GM12878 (cell line): Measurements from ENCODE around the gene MACROD2. TPM values are rescaled to one million over a fixed set of nuclear protein-coding genes. Genes with fewer than 3 reads are reported as not detected.

Experiments used
- ATAC-seq: fragments of 200-7000 bp; cut with Tn5 transposase; 3 replicates; pipeline ENCODE4 v1.9.1; 2020; ENCODE audit warnings: mild to moderate bottlenecking, moderate library complexity
- BruUV-seq: library from RNA; stranded (reverse); fragments of 400-500 nt; replicated peaks from 2 replicates; lab custom pipeline; 2021; lab: Mats Ljungman, UMichigan
- CTCF ChIA-PET: fragments of 300-600 bp; sonication (Branson Sonifier 250); formaldehyde crosslinking; extraction: SDS; loops from one replicate; lab custom pipeline; 2021; ENCODE audit warnings: inconsistent platforms; lab: Yijun Ruan, JAX
- POLR2A ChIA-PET: fragments of 350-600 bp; formaldehyde crosslinking; extraction: SDS; loops from one replicate; lab custom pipeline; 2021; ENCODE audit warnings: inconsistent platforms; lab: Charles Lee
- RAD21 ChIA-PET: fragments of 300-600 bp; sonication (Branson Sonifier 250); formaldehyde crosslinking; loops from one replicate; lab custom pipeline; 2023; ENCODE audit warnings: antibody characterized with exemption; ENCODE audit not compliant: unreplicated experiment; lab: Charles Lee
- SMC1A ChIA-PET: fragments of 300-600 bp; sonication (Branson Sonifier 250); formaldehyde crosslinking; loops from one replicate; lab custom pipeline; 2023; ENCODE audit not compliant: unreplicated experiment, uncharacterized antibody; lab: Charles Lee
- DNase-seq: peaks from one replicate; pipeline ENCODE4 v3.0.0-alpha.2; 2011; ENCODE audit warnings: low read depth, low spot score
- FAIRE-seq: peaks from 3 replicates; lab custom pipeline; 2011; peaks lifted over from hg19 to GRCh38; lab: Jason Lieb, UNC
- H2AFZ ChIP-seq: 2 replicates; pipeline ENCODE4 v1.6.0; 2011; ENCODE audit warnings: low read depth, low read length, control low read depth; ENCODE audit not compliant: control insufficient read depth
- H3K27ac ChIP-seq: 2 replicates; pipeline ENCODE4 v1.5.1; 2011; ENCODE audit warnings: control low read depth; ENCODE audit not compliant: control insufficient read depth, insufficient read depth
- H3K27me3 ChIP-seq, 2 experiments: replicated peaks in 1 of 2; 2 replicates each; pipeline versions ENCODE4 v1.6.0 to v1.6.1; 2011; ENCODE audit warnings: low read length in 1 of 2; ENCODE audit not compliant: control insufficient read depth in 2 of 2, insufficient read depth in 2 of 2
- H3K36me3 ChIP-seq, 2 experiments: 2 replicates each; pipeline ENCODE4 v1.5.1; 2011; ENCODE audit warnings: low read length in 1 of 2; ENCODE audit not compliant: control insufficient read depth in 2 of 2, insufficient read depth in 2 of 2
- H3K4me1 ChIP-seq: 2 replicates; pipeline ENCODE4 v1.6.1; 2011; ENCODE audit warnings: mild to moderate bottlenecking, low read length, moderate library complexity, mixed read lengths; ENCODE audit not compliant: control insufficient read depth, insufficient read depth
- H3K4me2 ChIP-seq: 2 replicates; pipeline ENCODE4 v1.6.0; 2011; ENCODE audit warnings: control low read depth; ENCODE audit not compliant: control insufficient read depth, insufficient read depth
- H3K4me3 ChIP-seq: fragments of 200-600 bp; sonication (generic); 2 replicates; pipeline ENCODE4 v1.5.1; 2016
- H3K79me2 ChIP-seq: 2 replicates; pipeline ENCODE4 v1.6.0; 2011; ENCODE audit warnings: low read length; ENCODE audit not compliant: control insufficient read depth, insufficient read depth
- H3K9ac ChIP-seq: 2 replicates; pipeline ENCODE4 v1.8.0; 2011; ENCODE audit warnings: low read length, control low read depth, mixed read lengths; ENCODE audit not compliant: control insufficient read depth, insufficient read depth
- H3K9me3 ChIP-seq: replicated peaks from 3 replicates; pipeline ENCODE4 v1.5.1; 2011; ENCODE audit warnings: mild to moderate bottlenecking, low read length; ENCODE audit not compliant: control insufficient read depth, insufficient read depth
- H4K20me1 ChIP-seq: 2 replicates; pipeline ENCODE4 v1.6.0; 2011; ENCODE audit not compliant: control insufficient read depth, insufficient read depth
- CBX3 ChIP-seq: fragments of 200-600 bp; sonication (generic); IDR thresholded peaks from 2 replicates; pipeline ENCODE4 v1.6.1; 2016; ENCODE audit warnings: low read depth, borderline replicate concordance
- EGR1 ChIP-seq, 2 experiments: IDR thresholded peaks; 1 replicate in 1 of 2; 2 replicates in 1 of 2; pipeline ENCODE4 v1.6.1; 2011 to 2012; ENCODE audit warnings: low read depth in 2 of 2, low read length in 2 of 2, borderline replicate concordance in 1 of 2, mild to moderate bottlenecking in 1 of 2, moderate library complexity in 1 of 2
- ETV6 ChIP-seq, 2 experiments: fragments of 450-650 bp in 1 of 2; IDR thresholded peaks in 1 of 2; conservative IDR thresholded peaks in 1 of 2; 2 replicates each; pipeline ENCODE4 v1.6.1; 2014; ENCODE audit warnings: antibody characterized with exemption in 1 of 2, borderline replicate concordance in 1 of 2, low read depth in 1 of 2, mild to moderate bottlenecking in 1 of 2, moderate library complexity in 1 of 2
- FOXK2 ChIP-seq: fragments of 450-650 bp; IDR thresholded peaks from 2 replicates; pipeline ENCODE4 v1.6.1; 2017; ENCODE audit warnings: mild to moderate bottlenecking, moderate library complexity
- MEF2B ChIP-seq: fragments of 450-650 bp; IDR thresholded peaks from 2 replicates; pipeline ENCODE4 v1.6.1; 2018; ENCODE audit warnings: mild to moderate bottlenecking, moderate library complexity; ENCODE audit not compliant: partially characterized antibody, poor library complexity, severe bottlenecking
- MTA3 ChIP-seq: IDR thresholded peaks from 2 replicates; pipeline ENCODE4 v1.6.1; 2012; ENCODE audit warnings: low read length, inconsistent platforms, borderline replicate concordance
- PAX5 ChIP-seq: IDR thresholded peaks from 2 replicates; pipeline ENCODE4 v1.6.1; 2011; ENCODE audit warnings: low read depth, low read length, borderline replicate concordance
- POLR2AphosphoS5 ChIP-seq: IDR thresholded peaks from 2 replicates; pipeline ENCODE4 v1.6.1; 2011; ENCODE audit warnings: mild to moderate bottlenecking, low read length, inconsistent platforms
- RFX5 ChIP-seq: IDR thresholded peaks from 2 replicates; pipeline ENCODE4 v1.6.1; 2011; ENCODE audit warnings: low read depth, low read length, improper control_type of control experiment
- SMARCA5 ChIP-seq: fragments of 450-650 bp; IDR thresholded peaks from 2 replicates; pipeline ENCODE4 v1.6.1; 2017; ENCODE audit warnings: mild to moderate bottlenecking
- SMC3 ChIP-seq: IDR thresholded peaks from 2 replicates; pipeline ENCODE4 v1.6.1; 2011; ENCODE audit warnings: low read length, improper control_type of control experiment, borderline replicate concordance
- SUZ12 ChIP-seq: fragments of 200-600 bp; sonication (generic); IDR thresholded peaks from one replicate; pipeline ENCODE4 v1.6.1; 2018; ENCODE audit warnings: antibody characterized with exemption, mild to moderate bottlenecking; ENCODE audit not compliant: unreplicated experiment
- WGBS: methylation state at CpG from one replicate; pipeline ENCODE4 v1.1.6; 2016; ENCODE audit warnings: low lambda C conversion rate; ENCODE audit not compliant: insufficient replicate concordance, insufficient coverage; ENCODE audit errors: missing lambda C conversion rate; 5-methylcytosine and 5-hydroxymethylcytosine counted together
- in situ Hi-C: fragments of 300-500 bp; cut with MboI; formaldehyde crosslinking; loops from 9 replicates; pipeline ENCODE4 v1.14.3; 2018; ENCODE audit warnings: mixed read lengths
- intact Hi-C: fragments of 100-400 bp; cut with micrococcal nuclease; formaldehyde crosslinking; loops from one replicate; pipeline ENCODE4 v1.14.2; 2022; ENCODE audit not compliant: unreplicated experiment
- polyA plus RNA-seq, 11 experiments: library from polyadenylated mRNA; depleted of rRNA in 4 of 11; unstranded in 6 of 11; stranded (reverse) in 5 of 11; fragments of >200 nt; fragmentation: Nextera tagmentation in 4 of 11; fragmentation: Illumina TruSeq in 1 of 11; extraction: Ambion mirVana in 4 of 11; extraction: Trizol in 1 of 11; gene quantifications; 1 replicate in 1 of 11; 2 replicates in 10 of 11; pipeline versions ENCODE4 v1.2.1 to v1.2.3, GENCODE V29; 2011 to 2016; ENCODE audit warnings: inconsistent platforms in 2 of 11, missing spikeins in 2 of 11, low read depth in 1 of 11
- total RNA-seq, 4 experiments: library from RNA; depleted of rRNA in 3 of 4; stranded (reverse); fragments of >200 nt in 3 of 4; fragmentation: Illumina TruSeq in 1 of 4; extraction: Trizol in 1 of 4; gene quantifications; 2 replicates each; pipeline versions ENCODE4 v1.2.1 to v1.2.3, GENCODE V29; 2013 to 2021
- TF ChIP-seq, protein P1 (sequence below): fragments of 450-650 bp; IDR thresholded peaks from 2 replicates; pipeline ENCODE4 v1.6.1; 2018; ENCODE audit warnings: mild to moderate bottlenecking, low read depth, moderate library complexity; ENCODE audit not compliant: partially characterized antibody
- TF ChIP-seq, protein P2 (sequence below): IDR thresholded peaks from 2 replicates; pipeline ENCODE4 v1.6.1; 2012; ENCODE audit warnings: low read depth, low read length, improper control_type of control experiment
- TF ChIP-seq, protein P3 (sequence below): IDR thresholded peaks from 2 replicates; pipeline ENCODE4 v1.6.1; 2011; ENCODE audit warnings: mild to moderate bottlenecking, low read depth, low read length, moderate library complexity; ENCODE audit not compliant: insufficient replicate concordance
- TF ChIP-seq, protein P4 (sequence below): fragments of 150-350 bp; IDR thresholded peaks from 2 replicates; pipeline ENCODE4 v1.6.1; 2014; ENCODE audit warnings: mild to moderate bottlenecking, low read depth, low read length
- TF ChIP-seq, protein P5 (sequence below): IDR thresholded peaks from 2 replicates; pipeline ENCODE4 v1.6.1; 2011; ENCODE audit warnings: low read depth, low read length, improper control_type of control experiment, borderline replicate concordance

The MACROD2 gene
- total and polyA plus RNA-seq, 10 of the 15 experiments (the other 5 are each of a cell fraction or from before 2014, with no cell fraction given): 1.1 to 21.5 (median 2.2) TPM

DNA sequence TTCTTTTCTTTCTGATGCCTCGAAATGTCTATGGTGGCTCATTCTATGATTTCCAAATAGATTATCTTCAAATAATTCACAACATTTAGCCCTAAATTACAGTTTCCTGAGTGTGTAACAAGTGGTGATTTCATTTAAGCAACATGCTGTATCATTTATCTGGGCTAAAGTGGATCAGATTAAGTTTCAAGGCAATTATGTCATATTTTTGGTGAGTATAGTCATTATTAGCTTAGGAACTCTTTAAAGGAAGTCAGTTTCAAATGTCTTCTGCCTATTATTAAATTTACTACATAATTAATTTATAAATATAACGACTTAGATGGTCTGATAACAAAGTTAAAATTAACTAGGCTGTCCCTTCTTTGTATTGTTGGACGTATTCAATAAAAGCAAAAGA, 1190.0 kb downstream of the MACROD2 start:
- Histone ChIP-seq H3K4me2 (no peak overlapping the region), H3K9me3 (no peaks in the 10 kb centered on the region), H3K79me2 (no peaks in the 10 kb centered on the region), H3K27ac (no peak overlapping the region), H3K9ac (no peak overlapping the region), H2AFZ (no peak overlapping the region), H3K36me3 (no peaks in the 10 kb centered on the region), H4K20me1 (no peaks in the 10 kb centered on the region), H3K27me3 (no peaks in the 10 kb centered on the region), H3K4me3 (no peak overlapping the region), H3K4me1 (no peaks in the 10 kb centered on the region)
- in situ Hi-C loops: no loop called here
- intact Hi-C loops: no loop called here
- DNase-seq (no peak), FAIRE-seq (no peak), ATAC-seq (no peak)
- no TSS peak for BruUV-seq
- POLR2A ChIA-PET: no interaction called here
- CTCF ChIA-PET: no interaction called here
- WGBS: 12% methylated on average over 3 of the region's 3 CpGs
- RAD21 ChIA-PET: no interaction called here
- SMC1A ChIA-PET: no interaction called here
- TF ChIP-seq MEF2B (no peak), POLR2AphosphoS5 (no peak), RFX5 (no peak), MTA3 (no peak), ETV6 (conservative IDR thresholded peaks at IDR 0.05 in 1 of 2, IDR thresholded peaks at IDR 0.05 in 1 of 2; ENCODE audit: borderline replicate concordance in 1 of 2, low read depth in 1 of 2) (no peak), PAX5 (no peak), FOXK2 (no peak), CBX3 (no peak), SUZ12 (no peak), SMC3 (no peak), EGR1 (IDR thresholded peaks at IDR 0.05; ENCODE audit: borderline replicate concordance in 1 of 2, low read depth in 2 of 2, low read length in 2 of 2) (no peak), SMARCA5 (no peak)
- TF ChIP-seq, protein P1, sequence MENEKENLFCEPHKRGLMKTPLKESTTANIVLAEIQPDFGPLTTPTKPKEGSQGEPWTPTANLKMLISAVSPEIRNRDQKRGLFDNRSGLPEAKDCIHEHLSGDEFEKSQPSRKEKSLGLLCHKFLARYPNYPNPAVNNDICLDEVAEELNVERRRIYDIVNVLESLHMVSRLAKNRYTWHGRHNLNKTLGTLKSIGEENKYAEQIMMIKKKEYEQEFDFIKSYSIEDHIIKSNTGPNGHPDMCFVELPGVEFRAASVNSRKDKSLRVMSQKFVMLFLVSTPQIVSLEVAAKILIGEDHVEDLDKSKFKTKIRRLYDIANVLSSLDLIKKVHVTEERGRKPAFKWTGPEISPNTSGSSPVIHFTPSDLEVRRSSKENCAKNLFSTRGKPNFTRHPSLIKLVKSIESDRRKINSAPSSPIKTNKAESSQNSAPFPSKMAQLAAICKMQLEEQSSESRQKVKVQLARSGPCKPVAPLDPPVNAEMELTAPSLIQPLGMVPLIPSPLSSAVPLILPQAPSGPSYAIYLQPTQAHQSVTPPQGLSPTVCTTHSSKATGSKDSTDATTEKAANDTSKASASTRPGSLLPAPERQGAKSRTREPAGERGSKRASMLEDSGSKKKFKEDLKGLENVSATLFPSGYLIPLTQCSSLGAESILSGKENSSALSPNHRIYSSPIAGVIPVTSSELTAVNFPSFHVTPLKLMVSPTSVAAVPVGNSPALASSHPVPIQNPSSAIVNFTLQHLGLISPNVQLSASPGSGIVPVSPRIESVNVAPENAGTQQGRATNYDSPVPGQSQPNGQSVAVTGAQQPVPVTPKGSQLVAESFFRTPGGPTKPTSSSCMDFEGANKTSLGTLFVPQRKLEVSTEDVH: no peak
- TF ChIP-seq, protein P2, sequence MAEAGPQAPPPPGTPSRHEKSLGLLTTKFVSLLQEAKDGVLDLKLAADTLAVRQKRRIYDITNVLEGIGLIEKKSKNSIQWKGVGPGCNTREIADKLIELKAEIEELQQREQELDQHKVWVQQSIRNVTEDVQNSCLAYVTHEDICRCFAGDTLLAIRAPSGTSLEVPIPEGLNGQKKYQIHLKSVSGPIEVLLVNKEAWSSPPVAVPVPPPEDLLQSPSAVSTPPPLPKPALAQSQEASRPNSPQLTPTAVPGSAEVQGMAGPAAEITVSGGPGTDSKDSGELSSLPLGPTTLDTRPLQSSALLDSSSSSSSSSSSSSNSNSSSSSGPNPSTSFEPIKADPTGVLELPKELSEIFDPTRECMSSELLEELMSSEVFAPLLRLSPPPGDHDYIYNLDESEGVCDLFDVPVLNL: no peak
- TF ChIP-seq, protein P3, sequence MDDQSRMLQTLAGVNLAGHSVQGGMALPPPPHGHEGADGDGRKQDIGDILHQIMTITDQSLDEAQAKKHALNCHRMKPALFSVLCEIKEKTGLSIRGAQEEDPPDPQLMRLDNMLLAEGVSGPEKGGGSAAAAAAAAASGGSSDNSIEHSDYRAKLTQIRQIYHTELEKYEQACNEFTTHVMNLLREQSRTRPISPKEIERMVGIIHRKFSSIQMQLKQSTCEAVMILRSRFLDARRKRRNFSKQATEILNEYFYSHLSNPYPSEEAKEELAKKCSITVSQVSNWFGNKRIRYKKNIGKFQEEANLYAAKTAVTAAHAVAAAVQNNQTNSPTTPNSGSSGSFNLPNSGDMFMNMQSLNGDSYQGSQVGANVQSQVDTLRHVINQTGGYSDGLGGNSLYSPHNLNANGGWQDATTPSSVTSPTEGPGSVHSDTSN: no peak
- TF ChIP-seq, protein P4, sequence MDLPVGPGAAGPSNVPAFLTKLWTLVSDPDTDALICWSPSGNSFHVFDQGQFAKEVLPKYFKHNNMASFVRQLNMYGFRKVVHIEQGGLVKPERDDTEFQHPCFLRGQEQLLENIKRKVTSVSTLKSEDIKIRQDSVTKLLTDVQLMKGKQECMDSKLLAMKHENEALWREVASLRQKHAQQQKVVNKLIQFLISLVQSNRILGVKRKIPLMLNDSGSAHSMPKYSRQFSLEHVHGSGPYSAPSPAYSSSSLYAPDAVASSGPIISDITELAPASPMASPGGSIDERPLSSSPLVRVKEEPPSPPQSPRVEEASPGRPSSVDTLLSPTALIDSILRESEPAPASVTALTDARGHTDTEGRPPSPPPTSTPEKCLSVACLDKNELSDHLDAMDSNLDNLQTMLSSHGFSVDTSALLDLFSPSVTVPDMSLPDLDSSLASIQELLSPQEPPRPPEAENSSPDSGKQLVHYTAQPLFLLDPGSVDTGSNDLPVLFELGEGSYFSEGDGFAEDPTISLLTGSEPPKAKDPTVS: no peak
- TF ChIP-seq, protein P5, sequence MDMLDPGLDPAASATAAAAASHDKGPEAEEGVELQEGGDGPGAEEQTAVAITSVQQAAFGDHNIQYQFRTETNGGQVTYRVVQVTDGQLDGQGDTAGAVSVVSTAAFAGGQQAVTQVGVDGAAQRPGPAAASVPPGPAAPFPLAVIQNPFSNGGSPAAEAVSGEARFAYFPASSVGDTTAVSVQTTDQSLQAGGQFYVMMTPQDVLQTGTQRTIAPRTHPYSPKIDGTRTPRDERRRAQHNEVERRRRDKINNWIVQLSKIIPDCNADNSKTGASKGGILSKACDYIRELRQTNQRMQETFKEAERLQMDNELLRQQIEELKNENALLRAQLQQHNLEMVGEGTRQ: no peak
